OCI-LY7 (cell line): ENCODE data around the gene CNTNAP4.

Source experiments
- CTCF ChIP-seq: fragments of 200-600 bp; sonication (generic); conservative IDR thresholded peaks from 2 replicates; pipeline ENCODE4 v1.5.1; 2014; ENCODE audit warnings: mild to moderate bottlenecking, antibody characterized with exemption, low read length, moderate library complexity, mixed read lengths
- EZH2phosphoT487 ChIP-seq: fragments of 200-600 bp; sonication (generic); IDR thresholded peaks from 2 replicates; pipeline ENCODE4 v1.6.1; 2018; ENCODE audit warnings: low read depth, borderline replicate concordance, mild to moderate bottlenecking, mixed run types, antibody characterized with exemption, low read length, moderate library complexity, mixed read lengths

GRCh38 chr16:76518781-76519180, 241.6 kb downstream of the CNTNAP4 start:
- TF ChIP-seq CTCF (no peak), EZH2phosphoT487 (no peak)
